Mucosa of descending colon (tissue), 3 donors: Measurements from ENCODE around the gene TPD52L2. TPM values are rescaled to one million over a fixed set of nuclear protein-coding genes. Genes with fewer than 3 reads are reported as not detected.

Experiments
- ATAC-seq: fragments of 200-7000 bp; cut with Tn5 transposase; one replicate; pipeline ENCODE4 v1.9.1; 2020; ENCODE audit warnings: mild to moderate bottlenecking, moderate library complexity
- DNase-seq, 3 donors: peaks; one replicate each; pipeline ENCODE4 v3.0.0-alpha.2; 2020
- H3K36me3 ChIP-seq: fragments of 200-600 bp; one replicate; pipeline ENCODE4 v1.8.0; 2021; ENCODE audit warnings: low read depth, mild to moderate bottlenecking
- H3K4me1 ChIP-seq: fragments of 200-600 bp; one replicate; pipeline ENCODE4 v1.8.0; 2021; ENCODE audit warnings: low read depth, mild to moderate bottlenecking
- H3K4me3 ChIP-seq: fragments of 200-600 bp; one replicate; pipeline ENCODE4 v1.8.0; 2021; ENCODE audit warnings: mild to moderate bottlenecking
- H3K9me3 ChIP-seq: fragments of 200-600 bp; one replicate; pipeline ENCODE4 v1.8.0; 2021; ENCODE audit warnings: mild to moderate bottlenecking
- intact Hi-C, 2 donors: fragments of 100-400 bp; cut with DNase I in 1 of 2; cut with micrococcal nuclease in 1 of 2; formaldehyde crosslinking; loops; one replicate each; pipeline versions ENCODE4 v1.11.0 to v1.11.1; 2022; cut with DNase I, micrococcal nuclease
- total RNA-seq, 3 donors: library from RNA; stranded (reverse); fragmentation: NEBNext Ultra II Directional in 2 of 3; extraction: Animal tissue kit (Norgen Biotek cat#: 25700) in 2 of 3; gene quantifications; one replicate each; pipeline versions ENCODE4 v1.2.1 to v1.2.4, GENCODE V29; 2021 to 2023
- TF ChIP-seq, protein P1 (sequence below): fragments of 200-600 bp; IDR thresholded peaks from one replicate; pipeline ENCODE4 v1.8.0; 2022; ENCODE audit warnings: antibody characterized with exemption, mild to moderate bottlenecking
- donor health status: DM: no; HTN: no; CAD: no; lungs with moderate emphysema.
- donor health status: DM: no; HTN: no; CAD: no.
- donor health status: DM: no; HTN: yes; CAD: no.

Gene TPD52L2
- total RNA-seq, 3 donors from 2014 or later: 48.7 to 71.7 (median 55.7) TPM

DNA sequence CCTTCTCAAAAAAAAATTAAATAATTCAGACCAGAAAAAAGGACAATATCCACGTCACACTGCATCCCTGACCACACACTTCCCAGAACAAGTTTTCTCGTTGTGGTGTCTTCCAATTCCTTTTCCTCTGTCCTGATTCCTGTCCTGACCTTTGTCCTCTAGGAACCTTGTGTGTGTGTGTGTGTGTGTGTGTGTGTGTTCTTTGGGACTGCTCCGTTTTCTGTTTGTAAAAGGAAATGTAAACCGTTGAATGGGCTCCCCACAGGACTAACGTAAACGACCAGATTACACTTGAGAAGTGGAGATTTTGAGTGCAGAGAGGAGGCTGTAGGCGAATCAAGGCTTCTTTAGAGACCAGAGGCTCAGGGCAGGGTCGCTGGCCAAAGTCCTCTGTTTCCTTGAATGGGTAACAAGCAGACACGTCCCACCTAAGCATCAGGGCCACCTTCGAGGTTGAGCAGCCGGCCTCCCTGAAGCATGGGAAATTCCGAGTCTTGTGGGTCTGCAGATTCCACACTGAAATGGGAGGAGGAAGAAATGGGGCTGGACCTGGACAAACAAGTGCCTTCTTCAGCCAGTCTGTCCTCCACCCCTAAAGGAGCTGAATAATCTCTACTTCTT, 41.3 kb upstream of the TPD52L2 start:
- no peaks in the 10 kb centered on the region for H3K36me3 ChIP-seq
- TF ChIP-seq, protein P1, sequence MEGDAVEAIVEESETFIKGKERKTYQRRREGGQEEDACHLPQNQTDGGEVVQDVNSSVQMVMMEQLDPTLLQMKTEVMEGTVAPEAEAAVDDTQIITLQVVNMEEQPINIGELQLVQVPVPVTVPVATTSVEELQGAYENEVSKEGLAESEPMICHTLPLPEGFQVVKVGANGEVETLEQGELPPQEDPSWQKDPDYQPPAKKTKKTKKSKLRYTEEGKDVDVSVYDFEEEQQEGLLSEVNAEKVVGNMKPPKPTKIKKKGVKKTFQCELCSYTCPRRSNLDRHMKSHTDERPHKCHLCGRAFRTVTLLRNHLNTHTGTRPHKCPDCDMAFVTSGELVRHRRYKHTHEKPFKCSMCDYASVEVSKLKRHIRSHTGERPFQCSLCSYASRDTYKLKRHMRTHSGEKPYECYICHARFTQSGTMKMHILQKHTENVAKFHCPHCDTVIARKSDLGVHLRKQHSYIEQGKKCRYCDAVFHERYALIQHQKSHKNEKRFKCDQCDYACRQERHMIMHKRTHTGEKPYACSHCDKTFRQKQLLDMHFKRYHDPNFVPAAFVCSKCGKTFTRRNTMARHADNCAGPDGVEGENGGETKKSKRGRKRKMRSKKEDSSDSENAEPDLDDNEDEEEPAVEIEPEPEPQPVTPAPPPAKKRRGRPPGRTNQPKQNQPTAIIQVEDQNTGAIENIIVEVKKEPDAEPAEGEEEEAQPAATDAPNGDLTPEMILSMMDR: no peak
- intact Hi-C loops: no loop called here

DNA sequence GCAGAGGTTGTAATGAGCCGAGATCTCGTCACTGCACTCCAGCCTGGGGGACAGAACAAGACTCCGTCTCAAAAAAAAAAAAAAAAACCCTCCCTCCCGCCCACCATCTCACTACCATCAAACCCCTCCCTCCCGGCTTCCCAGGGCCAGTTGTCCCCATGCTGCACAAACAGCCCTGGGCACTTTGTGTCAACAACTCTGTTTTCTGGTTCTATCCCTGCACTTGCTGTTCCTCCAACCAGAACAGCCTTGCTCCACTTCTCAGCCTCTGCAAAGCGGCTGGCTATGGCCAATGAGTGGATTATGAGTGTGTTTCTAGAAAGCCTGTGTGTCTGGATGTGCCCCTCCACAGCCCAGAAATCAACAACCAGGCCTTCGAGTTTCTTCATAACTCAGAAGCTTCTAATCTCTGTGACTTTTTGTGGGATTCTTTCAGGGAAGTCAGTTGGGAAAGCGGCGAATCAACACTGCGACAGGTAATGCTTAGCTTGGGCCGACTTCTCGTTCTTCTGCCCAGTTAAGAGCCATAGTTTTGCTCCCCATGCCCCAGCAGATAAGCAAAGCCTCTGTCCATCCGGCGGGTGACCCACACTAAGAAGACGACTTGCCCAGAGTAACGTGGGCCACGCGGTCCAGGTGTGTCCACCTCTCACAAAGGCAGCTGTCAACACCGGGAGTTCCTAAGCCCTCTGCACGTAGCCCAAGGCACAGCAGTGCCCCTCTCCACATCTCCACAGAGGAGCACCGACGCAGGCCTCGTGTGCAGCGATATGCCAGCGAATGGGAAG, 39.5 kb upstream of the TPD52L2 start:
- Histone ChIP-seq H3K9me3 (no peaks in the 10 kb centered on the region), H3K4me3 (no peak overlapping the region), H3K4me1 (peaks cover 6% of the 10 kb centered on the region), H3K36me3 (no peaks in the 10 kb centered on the region)
- intact Hi-C loops: no loop called here
- no peak for ATAC-seq
- no peak for DNase-seq
- TF ChIP-seq, protein P1: no peak

More for the DNA sequence above, 41.3 kb upstream of the TPD52L2 start:
- Histone ChIP-seq H3K9me3 (no peaks in the 10 kb centered on the region), H3K4me3 (no peak overlapping the region), H3K4me1 (peaks cover 4% of the 10 kb centered on the region)
- ATAC-seq: peak; percentile 39
- peak in 1 of 3 donors; percentile 27 for DNase-seq

GRCh38 chr20:63826753-63827152, 38.3 kb upstream of the TPD52L2 start:
- TF ChIP-seq, protein P1: no peak
- intact Hi-C loops: no loop called here
- Histone ChIP-seq H3K9me3 (no peaks in the 10 kb centered on the region), H3K4me3 (no peak overlapping the region), H3K36me3 (no peaks in the 10 kb centered on the region), H3K4me1 (peaks cover 9% of the 10 kb centered on the region)
- ATAC-seq: no peak
- DNase-seq: no peak

- ATAC-seq (no peak), DNase-seq (no peak)
- TF ChIP-seq, protein P1: no peak
- H3K4me1 ChIP-seq: peaks cover 17% of the 10 kb centered on the region
- intact Hi-C loops: no loop called here
- no peaks in the 10 kb centered on the region for H3K36me3 ChIP-seq
- no peak overlapping the region for H3K4me3 ChIP-seq
- H3K9me3 ChIP-seq: no peaks in the 10 kb centered on the region
These were observed 36.9 kb upstream of the TPD52L2 start for GRCh38 chr20:63828124-63828523.

GRCh38 chr20:63828545-63828944, 36.5 kb upstream of the TPD52L2 start:
- TF ChIP-seq, protein P1: no peak
- DNase-seq (no peak), ATAC-seq (no peak)
- Histone ChIP-seq H3K4me1 (peaks cover 17% of the 10 kb centered on the region), H3K4me3 (no peak overlapping the region), H3K9me3 (no peaks in the 10 kb centered on the region), H3K36me3 (no peaks in the 10 kb centered on the region)
- intact Hi-C loops: no loop called here
